OCI-LY3 (cell line): Measurements from ENCODE around the gene TBC1D1.

Experiments used
- H2AFZ ChIP-seq: fragments of 200-600, 300-600 bp; shearing (Covaris generic); 2 replicates; pipeline ENCODE4 v1.6.0; 2014; ENCODE audit warnings: antibody characterized with exemption, low read depth, low read length
- H3K27ac ChIP-seq: fragments of 200-600, 300-600 bp; sonication (generic); 2 replicates; pipeline ENCODE4 v1.5.1; 2014; ENCODE audit warnings: mild to moderate bottlenecking, low read length, moderate library complexity, mixed read lengths
- H3K27me3 ChIP-seq: fragments of 200-600, 300-600 bp; sonication (generic); 2 replicates; pipeline ENCODE4 v1.6.1; 2014; ENCODE audit warnings: low read depth, low read length, mixed read lengths
- H3K36me3 ChIP-seq: fragments of 200-600, 300-600 bp; sonication (generic); replicated peaks from 2 replicates; pipeline ENCODE3; 2014; ENCODE audit warnings: low read depth, low read length, mixed read lengths
- H3K4me1 ChIP-seq: fragments of 300-600, 200-600 bp; sonication (generic); 2 replicates; pipeline ENCODE4 v1.6.1; 2014; ENCODE audit warnings: low read length, mixed read lengths
- H3K4me2 ChIP-seq: fragments of 200-600, 300-600 bp; sonication (generic); 2 replicates; pipeline ENCODE4 v1.6.1; 2014; ENCODE audit warnings: low read length, mixed read lengths
- H3K4me3 ChIP-seq: fragments of 300-600, 200-600 bp; sonication (generic); 2 replicates; pipeline ENCODE4 v1.5.1; 2014; ENCODE audit warnings: antibody characterized with exemption, mild to moderate bottlenecking, low read length, moderate library complexity
- H3K79me2 ChIP-seq: fragments of 300-600, 200-600 bp; shearing (Covaris generic); 2 replicates; pipeline ENCODE4 v1.6.1; 2014; ENCODE audit warnings: mild to moderate bottlenecking, low read length, mixed read lengths
- H3K9ac ChIP-seq: fragments of 300-600, 200-600 bp; shearing (Covaris generic); 2 replicates; pipeline ENCODE4 v1.6.0; 2014; ENCODE audit warnings: mild to moderate bottlenecking, low read length, moderate library complexity
- H3K9me3 ChIP-seq: fragments of 200-600, 300-600 bp; shearing (Covaris generic); 2 replicates; pipeline ENCODE4 v1.6.1; 2014; ENCODE audit warnings: low read length, mixed read lengths; ENCODE audit not compliant: insufficient read depth
- H4K20me1 ChIP-seq: fragments of 200-600, 300-600 bp; sonication (generic); 2 replicates; pipeline ENCODE4 v1.6.1; 2016; ENCODE audit warnings: low read length, mixed read lengths; ENCODE audit not compliant: insufficient read depth
- EZH2phosphoT487 ChIP-seq: fragments of 200-600 bp; shearing (Covaris generic); IDR thresholded peaks from 2 replicates; pipeline ENCODE4 v1.6.1; 2018; ENCODE audit warnings: antibody characterized with exemption, mixed run types, low read depth
- TF ChIP-seq, protein P1 (sequence below): fragments of 200-600, 300-600 bp; sonication (generic); IDR thresholded peaks from 2 replicates; pipeline ENCODE4 v1.5.1; 2014; ENCODE audit warnings: antibody characterized with exemption, low read length, low read depth

TBC1D1 gene

DNA sequence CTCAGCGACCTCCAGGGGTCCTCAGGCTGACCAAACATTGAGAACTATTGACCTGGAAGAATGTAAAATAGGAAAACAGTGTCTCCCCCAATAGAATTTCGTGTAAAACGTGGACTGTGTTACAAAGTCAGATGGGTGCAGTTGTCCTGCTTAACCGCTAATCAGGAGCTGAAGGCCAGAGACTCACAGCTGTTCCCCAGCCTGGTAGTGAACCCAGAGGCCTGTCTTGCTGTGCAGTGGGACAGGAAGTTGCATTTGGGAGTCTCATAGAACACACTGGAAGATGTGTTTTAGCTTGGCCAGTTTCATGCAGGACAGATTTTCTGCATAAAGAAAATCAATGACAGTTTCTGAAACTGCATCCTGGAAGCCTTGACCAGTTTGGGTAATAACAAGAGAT, 220.8 kb downstream of the TBC1D1 start:
- Histone ChIP-seq H3K9ac (no peak overlapping the region), H3K36me3 (peaks cover 2% of the 10 kb centered on the region), H3K4me3 (no peak overlapping the region), H3K4me1 (no peaks in the 10 kb centered on the region), H3K9me3 (no peaks in the 10 kb centered on the region), H4K20me1 (no peaks in the 10 kb centered on the region), H3K79me2 (no peaks in the 10 kb centered on the region), H3K27me3 (no peaks in the 10 kb centered on the region), H3K4me2 (no peak overlapping the region), H2AFZ (no peak overlapping the region), H3K27ac (no peak overlapping the region)
- TF ChIP-seq, protein P1, sequence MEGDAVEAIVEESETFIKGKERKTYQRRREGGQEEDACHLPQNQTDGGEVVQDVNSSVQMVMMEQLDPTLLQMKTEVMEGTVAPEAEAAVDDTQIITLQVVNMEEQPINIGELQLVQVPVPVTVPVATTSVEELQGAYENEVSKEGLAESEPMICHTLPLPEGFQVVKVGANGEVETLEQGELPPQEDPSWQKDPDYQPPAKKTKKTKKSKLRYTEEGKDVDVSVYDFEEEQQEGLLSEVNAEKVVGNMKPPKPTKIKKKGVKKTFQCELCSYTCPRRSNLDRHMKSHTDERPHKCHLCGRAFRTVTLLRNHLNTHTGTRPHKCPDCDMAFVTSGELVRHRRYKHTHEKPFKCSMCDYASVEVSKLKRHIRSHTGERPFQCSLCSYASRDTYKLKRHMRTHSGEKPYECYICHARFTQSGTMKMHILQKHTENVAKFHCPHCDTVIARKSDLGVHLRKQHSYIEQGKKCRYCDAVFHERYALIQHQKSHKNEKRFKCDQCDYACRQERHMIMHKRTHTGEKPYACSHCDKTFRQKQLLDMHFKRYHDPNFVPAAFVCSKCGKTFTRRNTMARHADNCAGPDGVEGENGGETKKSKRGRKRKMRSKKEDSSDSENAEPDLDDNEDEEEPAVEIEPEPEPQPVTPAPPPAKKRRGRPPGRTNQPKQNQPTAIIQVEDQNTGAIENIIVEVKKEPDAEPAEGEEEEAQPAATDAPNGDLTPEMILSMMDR: no peak

DNA sequence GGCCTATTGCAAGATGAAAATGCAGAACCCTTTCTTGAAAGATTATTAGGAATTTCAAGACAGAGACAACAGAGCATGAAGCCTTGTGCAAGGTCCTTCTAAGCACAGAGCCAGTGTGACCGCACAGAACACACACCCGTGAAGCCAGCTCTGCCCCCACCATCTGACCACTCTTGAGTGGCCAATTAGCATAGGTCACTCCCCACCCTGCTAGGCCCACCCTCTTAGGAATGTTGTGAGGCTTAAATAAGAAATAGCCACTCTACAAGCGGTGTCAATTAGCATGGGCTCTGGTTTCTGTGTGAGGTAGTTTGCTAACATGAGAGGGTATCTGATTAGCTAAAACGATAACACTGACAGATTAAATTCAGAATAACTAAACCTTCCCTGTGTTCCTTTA, 222.2 kb downstream of the TBC1D1 start:
- H3K36me3 ChIP-seq: peaks cover 5% of the 10 kb centered on the region
- H3K27me3 ChIP-seq: no peaks in the 10 kb centered on the region
- no peak overlapping the region for H2AFZ ChIP-seq

GRCh38 chr4:38113551-38113950, 222.7 kb downstream of the TBC1D1 start:
- Histone ChIP-seq H3K9me3 (no peaks in the 10 kb centered on the region), H3K9ac (no peak overlapping the region), H3K4me2 (no peak overlapping the region), H3K27ac (no peak overlapping the region), H3K36me3 (peaks cover 6% of the 10 kb centered on the region), H3K4me3 (no peak overlapping the region), H3K79me2 (no peaks in the 10 kb centered on the region), H4K20me1 (no peaks in the 10 kb centered on the region), H3K4me1 (no peaks in the 10 kb centered on the region), H2AFZ (no peak overlapping the region), H3K27me3 (no peaks in the 10 kb centered on the region)
- TF ChIP-seq EZH2phosphoT487: no peak
- TF ChIP-seq, protein P1: no peak

More for the DNA sequence above, 222.2 kb downstream of the TBC1D1 start:
- H4K20me1 ChIP-seq: no peaks in the 10 kb centered on the region
- H3K27ac ChIP-seq: no peak overlapping the region
- H3K9ac ChIP-seq: no peak overlapping the region
- H3K4me2 ChIP-seq: no peak overlapping the region
- TF ChIP-seq EZH2phosphoT487: no peak
- TF ChIP-seq, protein P1: no peak
- H3K4me1 ChIP-seq: no peaks in the 10 kb centered on the region
- no peaks in the 10 kb centered on the region for H3K9me3 ChIP-seq
- H3K79me2 ChIP-seq: no peaks in the 10 kb centered on the region
- H3K4me3 ChIP-seq: no peak overlapping the region

- H3K27me3 ChIP-seq: no peaks in the 10 kb centered on the region
- peaks cover 8% of the 10 kb centered on the region for H3K36me3 ChIP-seq
- H3K4me3 ChIP-seq: no peak overlapping the region
- H4K20me1 ChIP-seq: no peaks in the 10 kb centered on the region
- H3K79me2 ChIP-seq: no peaks in the 10 kb centered on the region
- no peaks in the 10 kb centered on the region for H3K9me3 ChIP-seq
- no peak overlapping the region for H3K4me2 ChIP-seq
- no peak overlapping the region for H3K27ac ChIP-seq
- no peaks in the 10 kb centered on the region for H3K4me1 ChIP-seq
- no peak overlapping the region for H3K9ac ChIP-seq
- no peak overlapping the region for H2AFZ ChIP-seq
- no peak for TF ChIP-seq EZH2phosphoT487
- TF ChIP-seq, protein P1: no peak
Observed at GRCh38 chr4:38114386-38115150, 223.7 kb downstream of the TBC1D1 start.
